Measurements from ENCODE around the gene DONSON. TPM values are rescaled to one million over a fixed set of nuclear protein-coding genes. Genes with fewer than 3 reads are reported as not detected.

Gene DONSON
- total and polyA plus RNA-seq, 2 of the 13 experiments (the other 11 are each of a cell fraction or from before 2014, with no cell fraction given) = 35.4 to 63.6 TPM

- TF ChIP-seq ZSCAN25 (CRISPR knock-in tag; IDR thresholded peaks at IDR 0.05) (no peak), ZNF616 (CRISPR knock-in tag; IDR thresholded peaks at IDR 0.05; ENCODE audit: low read depth) (no peak), PRDM10 (CRISPR knock-in tag; IDR thresholded peaks at IDR 0.05; ENCODE audit: low read depth) (no peak), STAT6 (CRISPR knock-in tag; IDR thresholded peaks at IDR 0.05; ENCODE audit: borderline replicate concordance) (no peak), EED (CRISPR knock-in tag; IDR thresholded peaks at IDR 0.05) (no peak)
- TF ChIP-seq, protein P1, sequence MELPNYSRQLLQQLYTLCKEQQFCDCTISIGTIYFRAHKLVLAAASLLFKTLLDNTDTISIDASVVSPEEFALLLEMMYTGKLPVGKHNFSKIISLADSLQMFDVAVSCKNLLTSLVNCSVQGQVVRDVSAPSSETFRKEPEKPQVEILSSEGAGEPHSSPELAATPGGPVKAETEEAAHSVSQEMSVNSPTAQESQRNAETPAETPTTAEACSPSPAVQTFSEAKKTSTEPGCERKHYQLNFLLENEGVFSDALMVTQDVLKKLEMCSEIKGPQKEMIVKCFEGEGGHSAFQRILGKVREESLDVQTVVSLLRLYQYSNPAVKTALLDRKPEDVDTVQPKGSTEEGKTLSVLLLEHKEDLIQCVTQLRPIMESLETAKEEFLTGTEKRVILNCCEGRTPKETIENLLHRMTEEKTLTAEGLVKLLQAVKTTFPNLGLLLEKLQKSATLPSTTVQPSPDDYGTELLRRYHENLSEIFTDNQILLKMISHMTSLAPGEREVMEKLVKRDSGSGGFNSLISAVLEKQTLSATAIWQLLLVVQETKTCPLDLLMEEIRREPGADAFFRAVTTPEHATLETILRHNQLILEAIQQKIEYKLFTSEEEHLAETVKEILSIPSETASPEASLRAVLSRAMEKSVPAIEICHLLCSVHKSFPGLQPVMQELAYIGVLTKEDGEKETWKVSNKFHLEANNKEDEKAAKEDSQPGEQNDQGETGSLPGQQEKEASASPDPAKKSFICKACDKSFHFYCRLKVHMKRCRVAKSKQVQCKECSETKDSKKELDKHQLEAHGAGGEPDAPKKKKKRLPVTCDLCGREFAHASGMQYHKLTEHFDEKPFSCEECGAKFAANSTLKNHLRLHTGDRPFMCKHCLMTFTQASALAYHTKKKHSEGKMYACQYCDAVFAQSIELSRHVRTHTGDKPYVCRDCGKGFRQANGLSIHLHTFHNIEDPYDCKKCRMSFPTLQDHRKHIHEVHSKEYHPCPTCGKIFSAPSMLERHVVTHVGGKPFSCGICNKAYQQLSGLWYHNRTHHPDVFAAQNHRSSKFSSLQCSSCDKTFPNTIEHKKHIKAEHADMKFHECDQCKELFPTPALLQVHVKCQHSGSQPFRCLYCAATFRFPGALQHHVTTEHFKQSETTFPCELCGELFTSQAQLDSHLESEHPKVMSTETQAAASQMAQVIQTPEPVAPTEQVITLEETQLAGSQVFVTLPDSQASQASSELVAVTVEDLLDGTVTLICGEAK (IDR thresholded peaks at IDR 0.05) = no peak
- TF ChIP-seq, protein P1 (CRISPR knock-in tag; IDR thresholded peaks at IDR 0.05) = peak; percentile 45; the same call in 1 of the 2 replicates
- TF ChIP-seq, protein P2, sequence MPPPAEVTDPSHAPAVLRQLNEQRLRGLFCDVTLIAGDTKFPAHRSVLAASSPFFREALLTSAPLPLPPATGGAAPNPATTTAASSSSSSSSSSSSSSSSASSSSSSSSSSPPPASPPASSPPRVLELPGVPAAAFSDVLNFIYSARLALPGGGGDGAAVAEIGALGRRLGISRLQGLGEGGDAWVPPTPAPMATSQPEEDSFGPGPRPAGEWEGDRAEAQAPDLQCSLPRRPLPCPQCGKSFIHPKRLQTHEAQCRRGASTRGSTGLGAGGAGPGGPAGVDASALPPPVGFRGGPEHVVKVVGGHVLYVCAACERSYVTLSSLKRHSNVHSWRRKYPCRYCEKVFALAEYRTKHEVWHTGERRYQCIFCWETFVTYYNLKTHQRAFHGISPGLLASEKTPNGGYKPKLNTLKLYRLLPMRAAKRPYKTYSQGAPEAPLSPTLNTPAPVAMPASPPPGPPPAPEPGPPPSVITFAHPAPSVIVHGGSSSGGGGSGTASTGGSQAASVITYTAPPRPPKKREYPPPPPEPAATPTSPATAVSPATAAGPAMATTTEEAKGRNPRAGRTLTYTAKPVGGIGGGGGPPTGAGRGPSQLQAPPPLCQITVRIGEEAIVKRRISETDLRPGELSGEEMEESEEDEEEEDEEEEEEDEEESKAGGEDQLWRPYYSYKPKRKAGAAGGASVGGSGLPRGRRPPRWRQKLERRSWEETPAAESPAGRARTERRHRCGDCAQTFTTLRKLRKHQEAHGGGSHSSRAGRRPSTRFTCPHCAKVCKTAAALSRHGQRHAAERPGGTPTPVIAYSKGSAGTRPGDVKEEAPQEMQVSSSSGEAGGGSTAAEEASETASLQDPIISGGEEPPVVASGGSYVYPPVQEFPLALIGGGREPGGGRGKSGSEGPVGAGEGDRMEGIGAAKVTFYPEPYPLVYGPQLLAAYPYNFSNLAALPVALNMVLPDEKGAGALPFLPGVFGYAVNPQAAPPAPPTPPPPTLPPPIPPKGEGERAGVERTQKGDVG (CRISPR knock-in tag; IDR thresholded peaks at IDR 0.05; ENCODE audit: borderline replicate concordance) = no peak
These were observed 46.5 kb downstream of the DONSON start, which contains the start of gene GART (continued) for GRCh38 chr21:33541756-33542639.
